HG03354 (cell line): ENCODE measurements around the gene DENND4A.

ENCODE experiments used
- ATAC-seq: cut with Tn5 transposase; IDR thresholded peaks from one replicate; pipeline ENCODE4 v1.9.1; 2021; ENCODE audit warnings: mild to moderate bottlenecking; ENCODE audit not compliant: unreplicated experiment, poor library complexity, severe bottlenecking

DENND4A gene

DNA sequence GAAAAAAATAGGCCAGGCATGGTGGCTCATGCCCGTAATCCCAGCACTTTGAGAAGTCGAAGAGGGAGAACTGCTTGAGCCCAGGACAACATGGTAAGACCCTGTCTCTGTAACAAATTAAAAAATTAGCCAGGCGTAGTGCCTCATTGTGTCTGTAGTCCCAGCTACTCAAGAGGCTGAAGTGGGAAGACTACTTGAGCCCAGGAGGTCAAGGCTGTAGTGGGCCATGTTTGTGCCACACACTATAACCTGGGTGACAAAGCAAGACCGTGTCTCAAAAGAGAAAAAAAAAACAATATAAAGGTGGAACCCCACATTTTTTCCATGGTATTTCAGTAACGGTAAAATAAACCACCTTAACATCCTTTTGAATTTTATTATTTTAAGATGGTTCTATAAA lies 69.9 kb downstream of the DENND4A start:
- ATAC-seq, result no peak

DNA sequence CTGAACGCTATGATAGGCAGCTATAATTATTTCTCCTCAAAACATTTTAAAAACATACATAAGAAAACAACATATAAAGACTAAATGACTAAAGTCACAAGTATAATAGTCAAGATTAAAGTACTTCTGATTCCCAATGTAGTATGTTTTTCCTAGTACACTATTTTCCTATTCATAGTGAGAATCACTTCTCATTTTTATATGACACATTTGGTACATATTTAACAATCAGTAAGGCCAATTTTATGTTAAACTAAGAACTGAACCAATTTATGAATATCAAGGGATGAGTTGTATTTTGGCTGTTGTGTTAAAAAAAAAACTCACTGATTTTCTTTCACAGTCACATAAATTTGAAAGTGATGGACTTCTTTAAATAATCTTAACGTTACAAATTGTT lies 79.7 kb downstream of the DENND4A start:
- no peak for ATAC-seq

DNA sequence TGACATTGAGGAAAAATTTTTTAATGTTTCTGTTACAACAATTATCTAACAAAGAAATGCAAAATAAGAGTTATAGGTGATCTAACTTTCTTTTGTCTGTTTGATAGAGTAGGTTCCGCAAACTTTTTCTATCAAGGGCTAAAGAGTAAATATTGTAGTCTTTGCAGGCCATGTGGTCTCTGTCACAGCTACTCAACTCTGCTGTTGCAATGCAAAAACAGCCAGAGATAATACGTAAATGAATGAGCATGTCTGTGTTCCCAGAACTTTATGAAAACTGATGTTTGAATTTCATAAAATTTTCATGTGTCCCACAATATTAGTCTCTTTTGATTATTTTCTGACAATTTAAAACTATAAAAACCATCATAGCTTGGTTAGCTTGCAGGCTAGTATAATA lies 97.0 kb downstream of the DENND4A start:
- ATAC-seq, result no peak

GRCh38 chr15:65690778-65691177 lies 101.3 kb downstream of the DENND4A start:
- no peak for ATAC-seq

GRCh38 chr15:65690173-65690572 lies 101.9 kb downstream of the DENND4A start:
- ATAC-seq, result no peak

DNA sequence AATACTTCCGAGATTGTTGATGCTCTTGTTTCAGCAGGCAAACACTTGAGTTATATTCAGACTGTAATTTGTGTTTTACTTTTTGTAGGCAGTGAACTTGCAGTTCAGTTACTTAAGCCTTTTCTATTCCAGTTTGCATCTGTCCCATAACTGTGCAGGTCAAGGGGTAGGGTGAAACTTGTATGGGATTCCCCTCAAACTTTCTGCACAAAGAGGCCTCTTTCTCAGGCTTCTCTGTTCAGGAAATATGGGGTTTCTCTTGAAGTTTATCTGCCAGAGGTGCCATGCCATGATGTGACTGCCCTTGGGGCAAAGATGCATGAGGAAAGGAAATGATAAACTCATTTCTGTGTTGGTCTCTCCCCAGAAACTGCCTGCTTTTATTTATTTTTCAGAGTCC lies 103.6 kb downstream of the DENND4A start:
- ATAC-seq, result no peak

- ATAC-seq, result no peak
Measured at GRCh38 chr15:65682404-65682911, 109.6 kb downstream of the DENND4A start.

- no peak for ATAC-seq
Measured at GRCh38 chr15:65680544-65680943, 111.5 kb downstream of the DENND4A start.

DNA sequence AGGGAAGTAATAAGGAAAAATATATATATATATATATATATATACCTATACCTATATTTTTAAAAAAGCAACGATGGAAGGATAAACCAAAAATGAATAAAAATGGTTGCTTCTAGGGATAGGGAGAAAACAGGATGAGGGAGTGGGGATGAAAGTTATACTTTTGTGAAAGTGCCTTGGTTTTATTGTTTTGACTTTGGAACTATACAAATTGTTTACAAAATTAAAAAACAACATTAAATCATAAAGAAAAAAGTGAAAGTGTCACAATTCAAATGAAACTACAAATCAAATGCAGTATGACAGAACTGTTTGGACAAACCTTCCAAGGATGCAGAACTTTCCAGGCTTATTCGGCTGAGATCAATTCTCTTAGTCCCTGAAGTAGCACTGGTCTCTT lies 116.0 kb downstream of the DENND4A start:
- no peak for ATAC-seq

GRCh38 chr15:65675551-65675950 lies 116.5 kb downstream of the DENND4A start:
- no peak for ATAC-seq

DNA sequence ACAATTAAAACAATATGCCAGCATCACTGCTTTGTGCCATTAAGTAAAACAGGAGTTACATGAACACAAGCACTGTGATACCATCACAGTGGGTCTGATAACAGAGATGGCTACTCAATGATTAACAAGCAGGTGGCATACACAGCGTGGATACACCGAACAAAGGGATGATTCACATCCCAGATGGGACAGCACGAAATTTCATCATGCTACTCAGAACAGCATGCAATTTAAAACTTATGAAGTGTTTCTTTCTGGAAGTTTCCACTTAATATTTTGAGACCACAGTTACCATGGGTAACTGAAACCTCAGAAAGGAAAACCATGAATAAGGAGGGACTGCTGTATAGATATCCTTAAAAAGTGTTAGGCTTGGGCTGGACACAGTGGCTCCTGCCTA lies 125.8 kb downstream of the DENND4A start:
- ATAC-seq, result no peak

DNA sequence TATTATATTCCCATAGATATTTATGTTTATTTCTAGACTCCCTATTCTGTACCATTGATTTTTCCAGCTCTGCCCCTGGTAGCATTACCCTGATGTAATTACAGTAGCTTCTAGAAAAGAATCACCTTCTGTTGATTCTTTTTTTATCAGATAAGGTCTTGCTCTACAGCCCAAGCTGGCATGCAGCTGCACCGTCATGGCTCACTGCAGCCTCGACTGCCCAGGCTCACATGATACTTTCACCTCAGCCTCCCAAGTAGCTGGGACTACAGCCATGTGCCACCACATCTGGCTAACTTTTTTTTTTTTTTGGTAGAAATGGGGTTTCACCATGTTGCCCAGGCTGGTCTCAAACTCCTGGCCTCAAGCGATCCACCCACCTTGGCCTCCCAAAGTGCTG lies 128.6 kb downstream of the DENND4A start:
- no peak for ATAC-seq

DNA sequence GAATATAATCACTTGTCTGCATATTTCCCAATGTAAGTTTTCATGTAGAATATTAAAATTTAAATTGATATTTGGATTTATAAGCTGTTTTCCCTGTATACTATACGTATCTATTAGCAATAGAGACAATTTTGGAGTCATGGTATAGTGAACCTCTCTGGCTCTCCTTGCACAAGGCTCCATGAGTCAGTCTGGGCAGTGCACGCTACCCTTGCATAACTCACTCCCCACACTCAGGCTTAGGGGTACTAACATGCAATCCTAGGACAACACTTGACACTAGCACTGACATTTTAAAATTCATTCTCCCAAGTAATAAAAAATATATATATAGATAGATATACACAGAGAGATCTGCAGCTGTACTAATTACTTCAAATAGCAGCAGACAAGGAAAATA lies 131.2 kb downstream of the DENND4A start:
- no peak for ATAC-seq

GRCh38 chr15:65659502-65660052 lies 132.5 kb downstream of the DENND4A start:
- ATAC-seq, result no peak

DNA sequence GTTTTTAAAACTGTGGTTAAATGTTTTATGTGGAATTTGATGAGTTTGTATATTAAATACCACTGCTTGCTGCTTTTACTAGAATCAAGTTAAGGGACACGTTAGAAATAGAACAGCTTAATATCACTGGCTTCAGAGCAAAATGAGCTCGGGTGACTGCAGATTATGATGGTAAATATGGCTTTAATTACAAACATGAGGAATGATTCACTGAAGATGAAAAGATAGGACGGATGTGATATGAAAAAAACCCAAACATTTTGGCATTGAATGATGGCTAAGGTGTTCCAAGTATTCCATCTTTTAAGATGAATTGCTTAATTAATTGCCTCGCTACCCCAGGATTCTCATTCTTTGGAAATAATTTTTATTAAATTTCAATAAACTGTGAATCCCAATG lies 136.6 kb downstream of the DENND4A start:
- ATAC-seq, result no peak

- no peak for ATAC-seq
Measured at GRCh38 chr15:65655026-65655425, 137.1 kb downstream of the DENND4A start.

DNA sequence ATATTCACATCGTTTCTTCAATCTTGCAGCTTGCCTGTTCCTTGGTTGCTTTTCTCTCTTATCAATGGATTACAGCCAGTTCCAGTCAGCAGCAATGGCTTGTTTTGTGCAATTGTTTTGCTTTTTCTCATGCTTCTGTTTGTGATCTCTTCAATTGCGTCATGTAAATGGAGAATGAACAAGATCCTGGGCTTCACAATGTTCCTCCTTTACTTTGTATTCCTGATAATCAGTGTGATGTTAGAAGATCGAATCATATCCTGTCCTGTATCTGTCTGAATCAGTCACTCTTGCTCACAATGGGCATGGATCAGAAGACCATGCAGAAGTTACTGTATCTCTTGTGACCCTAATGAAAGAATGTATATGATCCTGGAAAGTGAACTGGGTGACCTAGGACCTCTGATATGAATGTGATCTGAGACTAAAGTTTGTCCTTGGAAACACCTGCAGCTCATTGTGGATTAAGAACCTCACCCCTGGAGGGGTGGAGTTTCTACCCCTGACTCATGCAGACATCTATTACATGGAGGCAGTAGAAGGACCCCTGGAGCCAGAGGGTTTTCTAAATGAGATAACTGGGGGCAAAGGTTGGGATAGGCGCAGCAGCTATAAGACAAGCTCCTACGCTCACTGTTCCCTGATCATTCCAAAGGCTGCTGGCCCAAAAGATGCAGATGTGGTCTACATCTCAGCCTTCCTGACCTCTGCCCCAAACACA lies 138.1 kb downstream of the DENND4A start:
- ATAC-seq, result no peak

GRCh38 chr15:65653341-65653740 lies 138.8 kb downstream of the DENND4A start:
- no peak for ATAC-seq

DNA sequence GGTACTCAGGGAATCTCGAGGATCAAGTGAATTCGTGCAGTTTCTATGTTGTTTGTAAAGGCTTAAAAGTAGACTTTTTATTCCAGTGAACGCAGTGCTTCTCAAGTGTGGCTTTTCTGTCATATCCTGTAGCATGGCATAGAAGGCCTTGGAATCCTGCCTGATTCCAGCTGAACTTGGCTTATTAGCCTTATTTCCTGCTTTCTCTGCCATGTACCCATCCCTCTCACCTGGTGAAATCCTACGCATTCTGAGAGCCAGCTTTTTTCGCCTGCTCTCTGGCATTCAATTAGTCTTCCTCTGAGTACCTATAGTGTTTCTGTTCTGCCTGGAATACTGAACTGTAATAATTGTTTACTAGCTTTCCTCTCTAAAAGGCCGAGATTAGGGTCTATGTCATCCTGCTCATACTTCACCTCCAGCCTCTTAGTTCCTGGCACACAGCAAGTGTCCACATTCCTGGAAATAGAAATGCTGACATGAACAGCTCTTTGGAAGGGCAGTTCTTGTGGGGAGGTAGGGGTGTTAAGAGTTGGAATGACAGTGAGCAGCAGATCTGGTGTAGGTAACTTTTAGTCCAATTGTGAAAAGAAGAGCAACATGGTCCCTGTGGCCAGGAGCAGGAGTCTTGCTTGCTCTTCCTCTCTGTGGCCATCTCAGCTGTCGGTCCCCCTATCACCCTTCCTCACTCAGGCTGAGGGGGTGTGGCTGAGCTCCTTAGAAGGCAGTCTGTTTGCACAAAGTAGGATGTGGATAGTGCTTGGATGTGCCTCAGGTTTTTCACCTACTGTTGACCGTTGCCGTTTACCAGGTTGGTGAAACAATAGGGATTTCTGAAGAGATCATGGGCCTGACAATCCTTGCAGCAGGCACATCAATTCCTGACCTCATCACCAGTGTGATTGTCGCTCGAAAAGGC lies 140.0 kb downstream of the DENND4A start:
- no peak for ATAC-seq

GRCh38 chr15:65651042-65651322 lies 141.1 kb downstream of the DENND4A start:
- ATAC-seq, result no peak
